Effector CD8-positive, alpha-beta T cell (primary cell): ENCODE measurements around the gene OPRPN.

Experiments
- DNase-seq: peaks from one replicate; lab custom pipeline; 2025; lab: John Stamatoyannopoulos, UW
- total RNA-seq, 4 experiments: gene quantifications; one replicate each; lab custom pipeline; 2026; lab: John Stamatoyannopoulos, UW

OPRPN gene
- total RNA-seq, result 0 to 0.18 (median 0) reads per million in 4 experiments

GRCh38 chr4:70397580-70397979, at the start of gene OPRPN:
TSS of gene OPRPN (plus strand) at chr4:70397940. CDS start at chr4:70399286, 1,346 bp downstream.
- DNase-seq, result no peak

GRCh38 chr4:70356185-70356584, 41.6 kb upstream of the OPRPN start:
- DNase-seq, result no peak

- no peak for DNase-seq
These were observed 38.6 kb upstream of the OPRPN start for GRCh38 chr4:70359115-70359661.

DNA sequence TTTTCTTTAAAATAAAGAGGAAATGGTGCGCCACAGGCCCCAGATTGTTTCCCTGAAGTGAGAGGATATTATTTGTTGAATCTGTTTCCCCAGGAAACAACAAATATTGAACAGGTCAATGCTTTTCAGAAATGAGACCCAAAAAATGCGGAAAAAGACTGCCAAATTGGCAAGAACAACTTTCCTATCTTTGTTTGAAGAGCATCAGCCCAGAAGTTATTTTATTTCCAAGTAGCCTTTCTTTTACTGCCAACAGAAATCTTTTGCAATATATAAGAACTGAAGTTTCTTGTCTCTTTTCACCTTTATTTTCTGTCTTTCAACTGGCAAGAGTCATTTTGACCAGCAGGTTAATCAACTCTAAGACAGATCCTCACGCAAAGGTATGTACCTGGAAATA, 37.3 kb upstream of the OPRPN start, which contains the start of gene SMR3A:
Gene SMR3A, plus strand, starts transcription at position 301 of the 400 bp plus-strand sequence. CDS start 1,356 bp downstream, outside the sequence.
- no peak for DNase-seq

- no peak for DNase-seq
These were observed 33.7 kb upstream of the OPRPN start for GRCh38 chr4:70364002-70364401.

DNA sequence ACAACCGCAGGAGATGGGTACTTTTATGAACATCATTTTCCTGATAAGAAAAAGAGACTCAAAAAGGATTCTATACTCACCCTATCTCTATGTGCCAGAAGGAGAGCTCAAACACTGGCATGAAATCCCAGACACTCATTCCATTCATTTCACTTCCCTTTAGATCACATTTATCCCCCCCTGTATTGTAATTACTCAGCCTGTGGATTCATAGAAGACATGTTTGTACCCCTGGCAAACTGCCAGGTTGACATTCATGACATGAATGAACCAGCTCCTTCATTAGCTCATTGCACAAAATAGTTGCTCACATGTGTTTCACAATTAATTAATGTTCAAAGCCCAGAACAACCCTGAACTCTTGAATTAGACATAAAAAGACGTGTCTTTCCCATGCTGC, 32.3 kb upstream of the OPRPN start:
- no peak for DNase-seq

DNA sequence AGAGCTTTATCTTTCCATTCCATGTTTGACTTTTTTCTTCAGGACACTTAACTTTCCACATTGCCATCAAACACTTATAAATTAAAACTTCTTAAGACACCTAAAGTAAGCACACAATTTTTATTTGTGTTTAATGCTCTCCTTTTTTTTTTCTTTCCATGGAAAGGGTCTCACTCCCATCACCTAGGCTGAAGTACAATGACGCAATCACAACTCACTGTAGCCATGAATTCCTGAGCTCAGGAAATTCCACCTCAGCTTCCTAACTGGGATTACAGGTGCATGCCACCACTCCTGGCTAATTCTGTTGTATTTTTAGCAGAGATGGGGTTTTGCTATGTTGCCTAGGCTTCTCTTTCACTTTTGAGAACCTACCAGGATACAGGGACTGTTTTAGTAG, 29.9 kb upstream of the OPRPN start:
- no peak for DNase-seq

- no peak for DNase-seq
These were observed 25.8 kb upstream of the OPRPN start for GRCh38 chr4:70371987-70372386.

DNA sequence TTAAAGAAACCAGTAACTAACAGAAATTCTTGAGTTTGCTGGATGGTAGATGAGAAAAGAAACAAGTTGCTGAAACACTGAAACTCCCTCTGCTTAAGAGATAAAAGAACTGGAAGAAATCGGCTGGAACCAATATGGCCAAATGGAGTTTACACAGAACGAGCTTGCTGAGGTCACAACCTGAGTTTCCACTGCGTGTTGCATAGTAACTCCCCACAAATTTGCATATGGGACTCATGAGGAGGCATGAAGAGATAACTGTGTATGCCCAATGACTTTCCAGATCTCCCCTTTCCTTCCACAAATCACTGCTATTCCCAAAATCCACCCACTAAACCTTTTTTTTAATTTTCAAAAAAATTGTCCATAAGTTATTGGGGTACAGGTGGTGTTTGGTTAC, 25.0 kb upstream of the OPRPN start:
- no peak for DNase-seq

DNA sequence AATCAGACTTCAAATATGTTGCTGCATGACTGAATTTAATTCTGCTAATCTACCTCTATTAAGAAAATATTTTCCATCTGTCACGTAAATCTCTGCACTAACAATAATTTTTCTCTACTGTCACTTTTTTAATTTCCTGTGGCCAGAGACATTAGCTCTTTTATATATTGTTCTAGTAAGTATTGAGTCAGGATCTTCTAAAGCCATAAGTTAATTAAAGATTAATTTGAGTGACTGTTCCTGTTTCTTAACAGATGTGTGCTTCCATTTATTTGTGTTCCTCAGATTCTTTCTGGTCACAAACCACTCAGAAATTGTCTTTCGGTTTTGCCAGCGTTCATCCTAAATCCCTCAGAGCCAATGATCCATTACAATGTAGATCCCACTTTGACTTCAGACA, 17.2 kb upstream of the OPRPN start:
- DNase-seq, result no peak

- DNase-seq, result no peak
These were observed 15.0 kb upstream of the OPRPN start, which contains the start of gene SMR3B for GRCh38 chr4:70382691-70383181. TSS of gene SMR3B (plus strand) at chr4:70383131. CDS start at chr4:70384511, 1,380 bp downstream.

- DNase-seq, result no peak
These were observed 5.5 kb upstream of the OPRPN start for GRCh38 chr4:70392057-70392776.

DNA sequence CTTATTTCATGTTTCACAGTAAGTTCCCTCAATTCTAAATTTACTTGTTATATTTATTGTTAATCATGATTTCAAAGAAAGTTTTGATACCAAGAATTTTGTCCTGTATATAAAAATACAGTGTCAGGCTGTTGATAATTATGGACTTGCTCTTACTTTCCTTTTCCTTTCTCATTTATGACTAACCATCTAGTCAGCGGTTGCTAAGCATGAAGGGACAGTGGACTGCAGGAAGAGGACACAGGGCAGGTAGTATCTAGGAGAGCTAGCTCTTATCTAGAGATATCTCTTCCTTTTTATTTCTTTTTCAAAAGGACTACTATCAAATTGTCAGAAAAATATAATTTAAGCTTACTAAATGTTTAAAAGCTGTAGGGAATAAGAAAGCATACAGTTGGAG, 1.6 kb downstream of the OPRPN start:
- DNase-seq, result no peak

- DNase-seq, result no peak
These were observed 5.0 kb downstream of the OPRPN start for GRCh38 chr4:70402762-70403161.

DNA sequence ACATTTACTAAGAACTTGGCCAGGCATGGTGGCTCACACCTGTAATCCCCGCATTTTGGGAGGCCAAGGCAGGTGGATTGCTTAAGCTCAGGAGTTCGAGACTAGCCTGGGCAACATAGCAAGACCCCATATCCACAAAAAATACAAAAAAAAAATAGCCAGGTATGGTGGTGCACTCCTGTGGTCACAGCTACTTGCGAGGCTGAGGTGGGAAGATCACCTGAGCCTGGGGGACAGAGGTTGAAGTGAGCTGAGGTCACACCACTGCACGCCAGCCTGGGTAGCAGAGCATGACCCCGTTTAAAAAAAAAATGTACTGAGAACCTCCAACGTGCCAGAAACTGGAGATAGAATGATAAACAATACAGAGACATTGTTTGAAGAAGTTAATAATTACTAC, 8.0 kb downstream of the OPRPN start:
- no peak for DNase-seq

DNA sequence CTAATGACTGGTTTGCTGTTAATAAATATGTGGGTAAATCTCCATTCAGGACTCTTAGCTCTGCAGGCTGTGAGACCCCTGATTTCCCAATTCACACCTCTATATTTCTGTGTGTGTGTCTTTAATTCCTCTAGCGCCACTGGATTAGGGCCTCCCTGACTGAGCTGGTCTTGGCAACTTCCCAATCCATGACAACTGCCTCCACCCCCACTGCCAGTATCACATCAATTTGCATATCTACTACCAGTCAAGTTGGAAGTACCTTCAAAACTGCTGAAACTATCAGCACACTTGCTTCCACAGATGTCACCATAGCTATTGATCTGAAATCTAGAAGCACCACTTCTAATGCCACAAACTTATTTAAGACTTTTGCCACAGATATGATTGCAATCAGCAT, 27.6 kb downstream of the OPRPN start:
- DNase-seq, result no peak

DNA sequence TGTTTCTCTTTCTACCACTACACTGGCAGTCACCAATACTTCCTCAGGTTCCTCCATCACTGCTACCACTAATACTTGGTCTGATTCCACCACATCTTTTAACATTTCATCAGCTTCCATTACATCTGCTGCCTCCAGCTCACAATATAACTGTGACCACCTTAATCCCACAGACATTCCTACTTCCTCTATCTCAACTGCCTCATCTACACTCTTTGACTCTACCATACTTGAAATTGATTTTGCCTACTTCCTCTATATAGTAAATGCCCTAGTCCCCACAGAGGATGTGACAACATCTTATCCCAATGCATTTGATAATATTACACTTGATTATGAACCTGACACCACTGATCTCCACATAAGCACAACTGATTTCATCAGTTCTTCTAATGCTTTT, 29.0 kb downstream of the OPRPN start:
- no peak for DNase-seq

GRCh38 chr4:70437197-70437596, 39.5 kb downstream of the OPRPN start:
- no peak for DNase-seq

DNA sequence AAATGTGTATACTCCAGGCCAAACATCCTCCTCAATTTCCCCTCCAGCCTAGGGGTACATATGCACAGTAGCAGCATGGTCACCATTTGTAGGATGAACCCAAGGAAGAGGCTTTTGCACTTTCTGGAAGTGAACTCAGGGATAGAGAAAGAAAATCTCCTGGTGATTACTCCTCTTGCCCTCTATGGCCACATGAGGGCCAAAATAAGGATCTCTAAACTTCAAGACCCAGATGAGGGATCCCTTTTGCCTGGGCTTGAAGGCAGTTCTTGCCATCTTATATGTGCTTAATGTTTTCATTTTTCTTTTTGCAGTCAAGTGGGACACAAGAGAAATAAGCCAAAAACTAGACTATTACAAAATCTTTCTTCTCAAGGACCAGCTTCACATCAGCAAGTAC, 44.7 kb downstream of the OPRPN start:
- DNase-seq, result no peak

GRCh38 chr4:70443329-70443728, 45.6 kb downstream of the OPRPN start:
- DNase-seq, result no peak

GRCh38 chr4:70449220-70449619, 51.5 kb downstream of the OPRPN start:
- no peak for DNase-seq

DNA sequence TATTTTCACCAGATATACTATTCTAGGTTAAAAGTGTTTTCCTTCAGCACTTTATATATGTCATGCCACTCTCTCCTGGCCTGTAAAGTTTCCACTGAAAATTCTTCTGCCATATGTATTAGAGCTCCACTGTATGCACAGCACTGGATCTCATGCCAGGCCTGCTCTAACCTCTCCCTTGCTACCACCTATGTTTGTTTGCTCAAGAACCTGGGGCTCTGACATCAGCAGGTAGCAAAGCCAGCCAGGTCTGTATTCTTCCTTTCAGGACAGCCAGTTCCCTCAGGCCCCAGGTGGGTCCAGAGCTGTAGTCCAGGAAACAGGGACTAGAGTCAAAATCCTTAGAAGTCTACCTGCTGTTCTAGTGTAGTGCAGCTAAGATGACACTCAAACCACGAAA, 55.2 kb downstream of the OPRPN start:
- DNase-seq, result no peak
